Thyroid gland (tissue), 4 donors: ENCODE measurements around the gene CD300A.

Source experiments
- POLR2A ChIP-seq, 2 donors: fragments of 450-650 bp; IDR thresholded peaks; one replicate each; pipeline ENCODE4 v1.6.1; 2017; ENCODE audit warnings: antibody characterized with exemption in 2 of 2, mild to moderate bottlenecking in 2 of 2, moderate library complexity in 1 of 2
- TF ChIP-seq, protein P1 (sequence below), 6 experiments: fragments of 200-600 bp in 3 of 6; fragments of 450-650 bp in 3 of 6; sonication (generic) in 3 of 6; IDR thresholded peaks; one replicate each; pipeline ENCODE4 v1.5.1; 2016 to 2019; ENCODE audit warnings: antibody characterized with exemption in 6 of 6, mild to moderate bottlenecking in 2 of 6, inconsistent platforms in 1 of 6, moderate library complexity in 1 of 6

DNA sequence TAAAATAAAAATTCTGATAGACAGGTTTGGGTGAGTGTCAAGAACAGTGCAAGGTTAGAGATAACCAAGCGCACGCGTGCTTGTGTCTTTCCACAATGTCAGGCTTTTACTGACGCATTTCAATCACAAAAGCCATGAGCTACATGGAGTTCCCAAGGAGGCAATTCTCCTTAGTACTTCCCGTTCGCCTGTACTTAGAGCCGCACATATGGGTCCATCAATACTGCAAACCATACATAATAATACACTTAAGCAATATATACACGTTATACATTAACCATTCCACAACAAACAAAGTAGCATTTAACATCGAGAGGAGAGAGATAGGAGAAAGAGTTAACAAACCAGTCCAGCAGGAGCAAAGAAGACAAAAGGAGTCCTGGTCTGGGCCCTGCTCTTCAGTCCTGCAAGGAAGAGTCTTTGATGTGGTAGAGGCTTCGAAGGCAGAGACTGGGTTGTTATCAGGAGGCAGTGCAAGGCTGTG, 46.5 kb upstream of the CD300A start:
- TF ChIP-seq, protein P1, sequence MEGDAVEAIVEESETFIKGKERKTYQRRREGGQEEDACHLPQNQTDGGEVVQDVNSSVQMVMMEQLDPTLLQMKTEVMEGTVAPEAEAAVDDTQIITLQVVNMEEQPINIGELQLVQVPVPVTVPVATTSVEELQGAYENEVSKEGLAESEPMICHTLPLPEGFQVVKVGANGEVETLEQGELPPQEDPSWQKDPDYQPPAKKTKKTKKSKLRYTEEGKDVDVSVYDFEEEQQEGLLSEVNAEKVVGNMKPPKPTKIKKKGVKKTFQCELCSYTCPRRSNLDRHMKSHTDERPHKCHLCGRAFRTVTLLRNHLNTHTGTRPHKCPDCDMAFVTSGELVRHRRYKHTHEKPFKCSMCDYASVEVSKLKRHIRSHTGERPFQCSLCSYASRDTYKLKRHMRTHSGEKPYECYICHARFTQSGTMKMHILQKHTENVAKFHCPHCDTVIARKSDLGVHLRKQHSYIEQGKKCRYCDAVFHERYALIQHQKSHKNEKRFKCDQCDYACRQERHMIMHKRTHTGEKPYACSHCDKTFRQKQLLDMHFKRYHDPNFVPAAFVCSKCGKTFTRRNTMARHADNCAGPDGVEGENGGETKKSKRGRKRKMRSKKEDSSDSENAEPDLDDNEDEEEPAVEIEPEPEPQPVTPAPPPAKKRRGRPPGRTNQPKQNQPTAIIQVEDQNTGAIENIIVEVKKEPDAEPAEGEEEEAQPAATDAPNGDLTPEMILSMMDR (IDR thresholded peaks at IDR 0.05): no peak
- no peak for TF ChIP-seq POLR2A (IDR thresholded peaks at IDR 0.05)
